Stimulated activated memory B cell treated with anti-CD40 and anti-IgM and Interleukin-4, amounts not matched to agents 10 μg/mL and 1 μg/mL and 100 μg/mL, for 72 hours (primary cell): ENCODE data around the gene THEM5.
"Not testable (repeated sequence)": the region's sequence is repeated elsewhere in the genome, so short reads cannot be mapped to it uniquely, and the experiment has no call there.

Experiments
- ATAC-seq: fragments of 150-1000 bp; cut with Tn5 transposase; 2 replicates; pipeline ENCODE4 v1.10.0; 2021
- H3K27ac Mint-ChIP-seq: one replicate; pipeline ENCODE4 v1.8.0; 2022; ENCODE audit warnings: mild to moderate bottlenecking, mixed read lengths
- H3K27me3 Mint-ChIP-seq: one replicate; pipeline ENCODE4 v1.8.0; 2022; ENCODE audit warnings: mixed read lengths
- H3K36me3 Mint-ChIP-seq: one replicate; pipeline ENCODE4 v1.8.0; 2022; ENCODE audit warnings: mixed read lengths
- H3K4me1 Mint-ChIP-seq: one replicate; pipeline ENCODE4 v1.8.0; 2022; ENCODE audit warnings: mixed read lengths
- H3K4me3 Mint-ChIP-seq: one replicate; pipeline ENCODE4 v1.8.0; 2022; ENCODE audit warnings: mild to moderate bottlenecking, moderate library complexity, mixed read lengths
- H3K9me3 Mint-ChIP-seq: one replicate; pipeline ENCODE4 v1.8.0; 2022; ENCODE audit warnings: mixed read lengths

Gene THEM5

GRCh38 chr1:151882466-151882865, 29.0 kb upstream of the THEM5 start:
- H3K4me3 Mint-ChIP-seq = no peak overlapping the region
- H3K36me3 Mint-ChIP-seq = peaks cover 46% of the 10 kb centered on the region
- no peak for ATAC-seq
- H3K4me1 Mint-ChIP-seq = peaks cover 7% of the 10 kb centered on the region
- H3K9me3 Mint-ChIP-seq = peaks cover 3% of the 10 kb centered on the region
- no peak overlapping the region for H3K27ac Mint-ChIP-seq
- no peaks in the 10 kb centered on the region for H3K27me3 Mint-ChIP-seq

- H3K9me3 Mint-ChIP-seq = peaks cover 3% of the 10 kb centered on the region
- peaks cover 7% of the 10 kb centered on the region for H3K4me1 Mint-ChIP-seq
- H3K36me3 Mint-ChIP-seq = peaks cover 45% of the 10 kb centered on the region
- no peak overlapping the region for H3K4me3 Mint-ChIP-seq
- ATAC-seq = no peak
- no peak overlapping the region for H3K27ac Mint-ChIP-seq
- no peaks in the 10 kb centered on the region for H3K27me3 Mint-ChIP-seq
Observed at GRCh38 chr1:151881479-151881878, 28.0 kb upstream of the THEM5 start.

GRCh38 chr1:151875419-151876097, 22.0 kb upstream of the THEM5 start:
- H3K36me3 Mint-ChIP-seq = peaks cover 37% of the 10 kb centered on the region
- no peak overlapping the region for H3K27ac Mint-ChIP-seq
- H3K4me1 Mint-ChIP-seq = no peaks in the 10 kb centered on the region
- no peak overlapping the region for H3K4me3 Mint-ChIP-seq
- H3K9me3 Mint-ChIP-seq = no peaks in the 10 kb centered on the region
- H3K27me3 Mint-ChIP-seq = no peaks in the 10 kb centered on the region
- ATAC-seq = no peak

GRCh38 chr1:151872776-151873175, 19.3 kb upstream of the THEM5 start:
- peak overlapping the region; percentile 5 for H3K27ac Mint-ChIP-seq
- H3K4me3 Mint-ChIP-seq, H3K9me3 Mint-ChIP-seq, ATAC-seq, H3K27me3 Mint-ChIP-seq, H3K4me1 Mint-ChIP-seq: not testable (repeated sequence)
- H3K36me3 Mint-ChIP-seq = peaks cover 30% of the 10 kb centered on the region

GRCh38 chr1:151871284-151872030, 17.9 kb upstream of the THEM5 start:
- no peak overlapping the region for H3K27ac Mint-ChIP-seq
- H3K4me1 Mint-ChIP-seq = no peaks in the 10 kb centered on the region
- peaks cover 17% of the 10 kb centered on the region for H3K27me3 Mint-ChIP-seq
- no peak overlapping the region for H3K4me3 Mint-ChIP-seq
- no peaks in the 10 kb centered on the region for H3K9me3 Mint-ChIP-seq
- no peak for ATAC-seq
- H3K36me3 Mint-ChIP-seq = peaks cover 21% of the 10 kb centered on the region

GRCh38 chr1:151868486-151868885, 15.0 kb upstream of the THEM5 start:
- Mint-ChIP-seq H3K27me3 (peaks cover 27% of the 10 kb centered on the region), H3K9me3 (no peaks in the 10 kb centered on the region), H3K36me3 (peaks cover 6% of the 10 kb centered on the region), H3K4me1 (no peaks in the 10 kb centered on the region), H3K27ac (no peak overlapping the region), H3K4me3 (no peak overlapping the region)
- ATAC-seq = no peak

- ATAC-seq = no peak
Observed at GRCh38 chr1:151867765-151868411, 14.4 kb upstream of the THEM5 start.

GRCh38 chr1:151867321-151867720, 13.8 kb upstream of the THEM5 start:
- no peaks in the 10 kb centered on the region for H3K36me3 Mint-ChIP-seq
- H3K4me1 Mint-ChIP-seq = no peaks in the 10 kb centered on the region
- H3K9me3 Mint-ChIP-seq = no peaks in the 10 kb centered on the region
- no peak overlapping the region for H3K4me3 Mint-ChIP-seq
- ATAC-seq = no peak
- H3K27ac Mint-ChIP-seq = no peak overlapping the region
- H3K27me3 Mint-ChIP-seq = peaks cover 27% of the 10 kb centered on the region

More at GRCh38 chr1:151867765-151868411, 14.4 kb upstream of the THEM5 start:
- Mint-ChIP-seq H3K27ac (no peak overlapping the region), H3K9me3 (no peaks in the 10 kb centered on the region), H3K4me1 (no peaks in the 10 kb centered on the region), H3K36me3 (peaks cover under 1% of the 10 kb centered on the region), H3K4me3 (no peak overlapping the region), H3K27me3 (peaks cover 27% of the 10 kb centered on the region)

- Mint-ChIP-seq H3K36me3 (no peaks in the 10 kb centered on the region), H3K9me3 (no peaks in the 10 kb centered on the region), H3K4me1 (peaks cover 15% of the 10 kb centered on the region), H3K27me3 (peaks cover 27% of the 10 kb centered on the region), H3K4me3 (no peak overlapping the region), H3K27ac (no peak overlapping the region)
- ATAC-seq = no peak
Observed at GRCh38 chr1:151864411-151864810, 10.9 kb upstream of the THEM5 start.

- Mint-ChIP-seq H3K4me1 (peaks cover 17% of the 10 kb centered on the region), H3K27ac (no peak overlapping the region), H3K9me3 (no peaks in the 10 kb centered on the region), H3K36me3 (no peaks in the 10 kb centered on the region), H3K27me3 (peaks cover 17% of the 10 kb centered on the region), H3K4me3 (no peak overlapping the region)
- ATAC-seq = no peak
Observed at GRCh38 chr1:151862604-151863003, 9.1 kb upstream of the THEM5 start.

GRCh38 chr1:151860504-151861187, 7.1 kb upstream of the THEM5 start:
- Mint-ChIP-seq H3K27ac (peak overlapping the region; percentile 71), H3K9me3 (no peaks in the 10 kb centered on the region), H3K36me3 (no peaks in the 10 kb centered on the region), H3K27me3 (peaks cover 9% of the 10 kb centered on the region), H3K4me1 (peaks cover 17% of the 10 kb centered on the region), H3K4me3 (no peak overlapping the region)
- ATAC-seq = no peak

GRCh38 chr1:151859891-151860293, 6.4 kb upstream of the THEM5 start:
- Mint-ChIP-seq H3K4me3 (no peak overlapping the region), H3K27ac (peak overlapping the region; percentile 71), H3K4me1 (peaks cover 17% of the 10 kb centered on the region), H3K27me3 (peaks cover 1% of the 10 kb centered on the region), H3K36me3 (no peaks in the 10 kb centered on the region), H3K9me3 (no peaks in the 10 kb centered on the region)
- peak; percentile 83 for ATAC-seq

- no peaks in the 10 kb centered on the region for H3K36me3 Mint-ChIP-seq
- no peak for ATAC-seq
- no peaks in the 10 kb centered on the region for H3K9me3 Mint-ChIP-seq
- H3K4me3 Mint-ChIP-seq = no peak overlapping the region
- H3K27me3 Mint-ChIP-seq = no peaks in the 10 kb centered on the region
- H3K4me1 Mint-ChIP-seq = peaks cover 17% of the 10 kb centered on the region
- H3K27ac Mint-ChIP-seq = peak overlapping the region; percentile 71
Observed at GRCh38 chr1:151858886-151859665, 5.6 kb upstream of the THEM5 start.

- no peak overlapping the region for H3K4me3 Mint-ChIP-seq
- H3K4me1 Mint-ChIP-seq = peaks cover 17% of the 10 kb centered on the region
- H3K27ac Mint-ChIP-seq = no peak overlapping the region
- no peaks in the 10 kb centered on the region for H3K27me3 Mint-ChIP-seq
- ATAC-seq = no peak
- H3K36me3 Mint-ChIP-seq = no peaks in the 10 kb centered on the region
- H3K9me3 Mint-ChIP-seq = no peaks in the 10 kb centered on the region
Observed at GRCh38 chr1:151858030-151858746, 4.7 kb upstream of the THEM5 start.
